HG03039 (cell line): ENCODE data around the gene FAP.
A peak's percentile ranks its signal among the peaks of the same experiment; 100 is the strongest.

ENCODE experiments used
- ATAC-seq: cut with Tn5 transposase; IDR thresholded peaks from one replicate; pipeline ENCODE4 v1.9.1; 2021; ENCODE audit warnings: mild to moderate bottlenecking, moderate library complexity; ENCODE audit not compliant: unreplicated experiment

Gene FAP

GRCh38 chr2:162196638-162197037, 46.6 kb downstream of the FAP start:
- no peak for ATAC-seq

GRCh38 chr2:162188451-162188850, 54.8 kb downstream of the FAP start:
- no peak for ATAC-seq

GRCh38 chr2:162185541-162186232, 57.6 kb downstream of the FAP start:
- ATAC-seq = no peak

- no peak for ATAC-seq
Measured at GRCh38 chr2:162184821-162185450, 58.3 kb downstream of the FAP start.

GRCh38 chr2:162184359-162184758, 58.9 kb downstream of the FAP start:
- ATAC-seq = no peak

GRCh38 chr2:162182395-162182794, 60.9 kb downstream of the FAP start:
- no peak for ATAC-seq

- ATAC-seq = no peak
Measured at GRCh38 chr2:162177301-162177700, 65.9 kb downstream of the FAP start.

GRCh38 chr2:162175714-162176113, 67.5 kb downstream of the FAP start:
- no peak for ATAC-seq

GRCh38 chr2:162174746-162175145, 68.5 kb downstream of the FAP start:
- no peak for ATAC-seq

- no peak for ATAC-seq
Measured at GRCh38 chr2:162172802-162173370, 70.4 kb downstream of the FAP start.

- no peak for ATAC-seq
Measured at GRCh38 chr2:162166745-162167144, 76.5 kb downstream of the FAP start.

- ATAC-seq = no peak
Measured at GRCh38 chr2:162166174-162166573, 77.1 kb downstream of the FAP start.

GRCh38 chr2:162164802-162165201, 78.4 kb downstream of the FAP start:
- no peak for ATAC-seq

GRCh38 chr2:162159446-162159845, 83.8 kb downstream of the FAP start:
- no peak for ATAC-seq

GRCh38 chr2:162156149-162156548, 87.1 kb downstream of the FAP start:
- ATAC-seq = no peak

GRCh38 chr2:162155093-162155492, 88.2 kb downstream of the FAP start:
- no peak for ATAC-seq

- peak; percentile 96 for ATAC-seq
Measured at GRCh38 chr2:162153608-162154224, 89.5 kb downstream of the FAP start.

- no peak for ATAC-seq
Measured at GRCh38 chr2:162152147-162152546, 91.1 kb downstream of the FAP start, which contains the start of gene GCG. GCG (minus strand) TSS chr2:162152247; CDS start chr2:162149178, 3,069 bp downstream.

GRCh38 chr2:162149940-162150339, 93.3 kb downstream of the FAP start:
- ATAC-seq = no peak

GRCh38 chr2:162149466-162149865, 93.8 kb downstream of the FAP start:
- no peak for ATAC-seq

- ATAC-seq = no peak
Measured at GRCh38 chr2:162148956-162149355, 94.3 kb downstream of the FAP start.

GRCh38 chr2:162143969-162144368, 99.3 kb downstream of the FAP start:
- ATAC-seq = no peak
